Spleen (tissue), 11 donors: Measurements from ENCODE around the gene CRKL. TPM values are rescaled to one million over a fixed set of nuclear protein-coding genes. Genes with fewer than 3 reads are reported as not detected.
"Not testable (repeated sequence)": the region's sequence is repeated elsewhere in the genome, so short reads cannot be mapped to it uniquely, and the experiment has no call there.

Source experiments
- DNase-seq: peaks from one replicate; pipeline ENCODE4 v3.0.0-alpha.2; 2020
- H3K27ac ChIP-seq, 8 donors: fragments of 200-600 bp; sonication (generic) in 7 of 8; 1 replicate in 4 of 8; 2 replicates in 4 of 8; pipeline versions ENCODE4 v1.5.0 to v1.8.0; 2016 to 2021; ENCODE audit warnings: inconsistent platforms in 4 of 8, mild to moderate bottlenecking in 4 of 8, moderate library complexity in 1 of 8
- H3K27me3 ChIP-seq, 7 donors: fragments of 200-600 bp; sonication (generic) in 6 of 7; replicated peaks in 1 of 7; 1 replicate in 4 of 7; 2 replicates in 3 of 7; pipeline versions ENCODE4 v1.5.0 to v1.8.0; 2016 to 2021; ENCODE audit warnings: inconsistent platforms in 3 of 7, mild to moderate bottlenecking in 1 of 7
- H3K36me3 ChIP-seq, 6 donors: fragments of 200-600 bp; sonication (generic) in 5 of 6; 1 replicate in 4 of 6; 2 replicates in 2 of 6; pipeline versions ENCODE4 v1.5.0 to v1.8.0; 2016 to 2021; ENCODE audit warnings: inconsistent platforms in 2 of 6
- H3K4me1 ChIP-seq, 6 donors: fragments of 200-600 bp; sonication (generic) in 5 of 6; 1 replicate in 3 of 6; 2 replicates in 3 of 6; pipeline versions ENCODE4 v1.5.0 to v1.8.0; 2016 to 2021; ENCODE audit warnings: inconsistent platforms in 3 of 6
- H3K4me3 ChIP-seq, 8 donors: fragments of 200-600 bp; sonication (generic) in 7 of 8; 1 replicate in 4 of 8; 2 replicates in 4 of 8; pipeline versions ENCODE4 v1.5.0 to v1.8.0; 2016 to 2021; ENCODE audit warnings: inconsistent platforms in 4 of 8, mild to moderate bottlenecking in 4 of 8, moderate library complexity in 2 of 8
- H3K9me3 ChIP-seq, 8 donors: fragments of 200-600 bp; sonication (generic) in 7 of 8; 1 replicate in 4 of 8; 2 replicates in 4 of 8; pipeline versions ENCODE4 v1.5.0 to v1.8.0; 2016 to 2021; ENCODE audit warnings: inconsistent platforms in 4 of 8
- CTCF ChIP-seq, 11 experiments: fragments of 200-600 bp in 7 of 11; fragments of 450-650 bp in 4 of 11; sonication (generic) in 4 of 11; IDR thresholded peaks in 8 of 11; conservative IDR thresholded peaks in 3 of 11; 1 replicate in 7 of 11; 2 replicates in 4 of 11; pipeline versions ENCODE4 v1.4.0 to v1.8.0; 2016 to 2021; ENCODE audit warnings: antibody characterized with exemption in 11 of 11, inconsistent platforms in 4 of 11, mild to moderate bottlenecking in 1 of 11
- POLR2A ChIP-seq, 3 donors: fragments of 450-650 bp; IDR thresholded peaks; one replicate each; pipeline ENCODE4 v1.5.1; 2017; ENCODE audit warnings: antibody characterized with exemption in 3 of 3, mild to moderate bottlenecking in 1 of 3
- POLR2AphosphoS5 ChIP-seq, 3 donors: sonication (generic); formaldehyde crosslinking; IDR thresholded peaks; one replicate each; pipeline ENCODE4 v1.5.1; 2017; ENCODE audit warnings: antibody characterized with exemption in 3 of 3
- WGBS, 5 donors: extraction: QIAGEN DNeasy Blood & Tissue Kit in 3 of 5; methylation state at CpG; one replicate each; pipeline versions ENCODE4 v1.1.5 to v1.1.7; 2013 to 2018; 5-methylcytosine and 5-hydroxymethylcytosine counted together
- intact Hi-C: fragments of 100-400 bp; cut with DNase I; formaldehyde crosslinking; loops from one replicate; pipeline ENCODE4 v1.15.0; 2023; ENCODE audit warnings: low total_unique reads
- polyA plus RNA-seq, 3 donors: library from polyadenylated mRNA; stranded (reverse); fragments of 200-250 nt; gene quantifications; one replicate each; pipeline ENCODE4 v1.2.1, GENCODE V29; 2013
- total RNA-seq, 7 donors: library from RNA; depleted of rRNA in 3 of 7; stranded (reverse); fragments of >200 nt in 3 of 7; fragmentation: NEBNext Ultra II Directional in 4 of 7; extraction: Animal tissue kit (Norgen Biotek cat#: 25700) in 4 of 7; gene quantifications; one replicate each; pipeline versions ENCODE4 v1.1.0 to v1.2.1, GENCODE V29; 2016 to 2021
- donor health status: healthy with polysubstance abuse.
- donor health status: DM: no; HTN: no; CAD: no; lungs with moderate emphysema.
- donor health status: DM: no; HTN: no; CAD: no.
- donor health status: Bipolar disorder and iron deficiency.
- donor health status: healthy.
- donor health status: DM: no; HTN: no; CAD: no.
- donor health status: DM: yes; HTN: yes; CAD: no.

The CRKL gene
- total and polyA plus RNA-seq, 10 donors, result 11.5 to 65.3 (median 57.4) TPM

GRCh38 chr22:20970939-20971657 is 53.9 kb downstream of the CRKL start:
- no peaks in the 10 kb centered on the region for H3K27me3 ChIP-seq
- H3K4me1 ChIP-seq, result peaks cover 0 to 57% (median 35%) of the 10 kb centered on the region in 6 donors
- DNase-seq, result peak; percentile 50
- 67 to 83% (median 83%) methylated on average over 3 to 4 of the region's 4 CpGs for WGBS, 5 donors
- intact Hi-C loops, result no loop called here
- peak overlapping the region in 2 of 8 donors; percentile 47 to 61 for H3K27ac ChIP-seq
- H3K9me3 ChIP-seq, result no peaks in the 10 kb centered on the region
- no peak overlapping the region for H3K4me3 ChIP-seq
- no peaks in the 10 kb centered on the region for H3K36me3 ChIP-seq
- TF ChIP-seq POLR2A (IDR thresholded peaks at IDR 0.05) (no peak), POLR2AphosphoS5 (IDR thresholded peaks at IDR 0.05) (no peak), CTCF (IDR thresholded peaks at IDR 0.05 in 8 of 11, conservative IDR thresholded peaks at IDR 0.05 in 3 of 11) (no peak)

GRCh38 chr22:20972014-20972694 is 54.9 kb downstream of the CRKL start:
- Histone ChIP-seq H3K4me1 (peaks cover 0 to 47% (median 31%) of the 10 kb centered on the region in 6 donors), H3K27ac (peak overlapping the region in 6 of 8 donors; percentile 12 to 64 (median 44))
- H3K9me3 ChIP-seq, H3K4me3 ChIP-seq, H3K36me3 ChIP-seq, H3K27me3 ChIP-seq, intact Hi-C loops: not testable (repeated sequence)
- DNase-seq, result peak; percentile 54
- 55 to 74% (median 69%) methylated on average over 11 of the region's 11 CpGs for WGBS, 5 donors

GRCh38 chr22:20972933-20973577 is 55.8 kb downstream of the CRKL start:
- intact Hi-C loops, result no loop called here
- Histone ChIP-seq H3K4me3 (no peak overlapping the region), H3K4me1 (peaks cover 0 to 38% (median 24%) of the 10 kb centered on the region in 6 donors), H3K9me3 (peaks cover 0 to under 1% (median 0%) of the 10 kb centered on the region in 8 donors), H3K27me3 (no peaks in the 10 kb centered on the region), H3K36me3 (no peaks in the 10 kb centered on the region), H3K27ac (peak overlapping the region in 4 of 8 donors; percentile 41 to 61 (median 50))
- WGBS, 5 donors, result 77 to 88% (median 82%) methylated on average over 16 to 21 of the region's 21 CpGs
- DNase-seq, result no peak
- TF ChIP-seq POLR2AphosphoS5 (IDR thresholded peaks at IDR 0.05), result no peak
- TF ChIP-seq POLR2A (IDR thresholded peaks at IDR 0.05), result no peak
- no peak for TF ChIP-seq CTCF (IDR thresholded peaks at IDR 0.05 in 8 of 11, conservative IDR thresholded peaks at IDR 0.05 in 3 of 11)

GRCh38 chr22:20973634-20974286 is 56.6 kb downstream of the CRKL start:
- no peak for DNase-seq

More at GRCh38 chr22:20973634-20974286, 56.6 kb downstream of the CRKL start:
- Histone ChIP-seq H3K4me1 (peaks cover 0 to 31% (median 16%) of the 10 kb centered on the region in 6 donors), H3K4me3 (no peak overlapping the region), H3K9me3 (peaks cover 0 to 8% (median 6%) of the 10 kb centered on the region in 8 donors), H3K27me3 (no peaks in the 10 kb centered on the region), H3K27ac (no peak overlapping the region), H3K36me3 (no peaks in the 10 kb centered on the region)
- TF ChIP-seq POLR2AphosphoS5 (IDR thresholded peaks at IDR 0.05), result no peak
- intact Hi-C loops, result no loop called here
- 76 to 87% (median 81%) methylated on average over 12 to 21 of the region's 21 CpGs for WGBS, 5 donors
